Keratinocyte (primary cell): Measurements from ENCODE around the gene RBBP4. TPM values are rescaled to one million over a fixed set of nuclear protein-coding genes. Genes with fewer than 3 reads are reported as not detected.

ENCODE experiments used
- DNase-seq: peaks from one replicate; pipeline ENCODE4 v3.0.0-alpha.2; 2011; ENCODE audit warnings: low read depth, missing footprints, low spot score
- FAIRE-seq: peaks from 2 replicates; lab custom pipeline; 2011; peaks lifted over from hg19 to GRCh38; lab: Jason Lieb, UNC
- H2AFZ ChIP-seq: 2 replicates; pipeline ENCODE4 v1.6.0; 2012; ENCODE audit warnings: low read length, control low read depth, inconsistent platforms; ENCODE audit not compliant: control insufficient read depth
- H3K27ac ChIP-seq: 2 replicates; pipeline ENCODE4 v1.5.1; 2011; ENCODE audit warnings: low read length; ENCODE audit not compliant: control insufficient read depth, insufficient read depth
- H3K27me3 ChIP-seq: 3 replicates; pipeline ENCODE4 v1.6.0; 2011; ENCODE audit warnings: low read length; ENCODE audit not compliant: control insufficient read depth, insufficient read depth; ENCODE audit errors: extremely low read depth
- H3K36me3 ChIP-seq, 2 experiments: 2 replicates in 1 of 2; 3 replicates in 1 of 2; pipeline ENCODE4 v1.5.1; 2011; ENCODE audit warnings: low read length in 2 of 2, mild to moderate bottlenecking in 1 of 2; ENCODE audit not compliant: control insufficient read depth in 2 of 2, insufficient read depth in 2 of 2; ENCODE audit errors: extremely low read depth in 1 of 2
- H3K4me1 ChIP-seq: 3 replicates; pipeline ENCODE4 v1.5.1; 2011; ENCODE audit warnings: low read length; ENCODE audit not compliant: control insufficient read depth, insufficient read depth; ENCODE audit errors: extremely low read depth
- H3K4me2 ChIP-seq: 3 replicates; pipeline ENCODE4 v1.6.0; 2011; ENCODE audit warnings: low read depth, low read length; ENCODE audit not compliant: control insufficient read depth, insufficient read depth; ENCODE audit errors: extremely low read depth
- H3K4me3 ChIP-seq, 3 experiments: fragments of 200-600 bp in 1 of 3; sonication (generic) in 1 of 3; 2 replicates in 2 of 3; 3 replicates in 1 of 3; pipeline ENCODE4 v1.5.1; 2011 to 2016; ENCODE audit warnings: low read length in 3 of 3, mild to moderate bottlenecking in 3 of 3, control low read depth in 2 of 3, inconsistent platforms in 1 of 3, low read depth in 1 of 3, mixed read lengths in 1 of 3, mixed run types in 1 of 3, moderate library complexity in 1 of 3; ENCODE audit not compliant: control insufficient read depth in 2 of 3, insufficient read depth in 2 of 3; ENCODE audit errors: extremely low read depth in 1 of 3
- H3K79me2 ChIP-seq: 2 replicates; pipeline ENCODE4 v1.6.0; 2012; ENCODE audit warnings: low read length; ENCODE audit not compliant: control insufficient read depth, insufficient read depth
- H3K9ac ChIP-seq: 3 replicates; pipeline ENCODE4 v1.6.0; 2011; ENCODE audit warnings: low read length; ENCODE audit not compliant: control insufficient read depth, insufficient read depth; ENCODE audit errors: extremely low read depth
- H3K9me1 ChIP-seq: 3 replicates; pipeline ENCODE4 v1.6.0; 2011; ENCODE audit warnings: low read length; ENCODE audit not compliant: control insufficient read depth, insufficient read depth; ENCODE audit errors: extremely low read depth
- H3K9me3 ChIP-seq: 2 replicates; pipeline ENCODE4 v1.5.1; 2012; ENCODE audit warnings: low read depth, low read length; ENCODE audit not compliant: control insufficient read depth
- H4K20me1 ChIP-seq: 3 replicates; pipeline ENCODE4 v1.6.0; 2011; ENCODE audit warnings: low read length; ENCODE audit not compliant: control insufficient read depth, insufficient read depth; ENCODE audit errors: extremely low read depth
- CTCF ChIP-seq, 3 experiments: IDR thresholded peaks in 1 of 3; conservative IDR thresholded peaks in 1 of 3; optimal IDR thresholded peaks in 1 of 3; 2 replicates in 2 of 3; 3 replicates in 1 of 3; pipeline versions ENCODE3 to v1.5.1; 2011; ENCODE audit warnings: low read length in 3 of 3, mild to moderate bottlenecking in 3 of 3, moderate library complexity in 2 of 3, control low read depth in 1 of 3, inconsistent platforms in 1 of 3; ENCODE audit not compliant: insufficient read depth in 2 of 3; ENCODE audit errors: extremely low read depth in 1 of 3
- EZH2 ChIP-seq: IDR thresholded peaks from one replicate; pipeline ENCODE4 v1.6.1; 2012; ENCODE audit warnings: inconsistent platforms, mild to moderate bottlenecking, low read length, moderate library complexity
- dilution Hi-C: fragments of 300-500 bp; cut with MboI; formaldehyde crosslinking; loops from one replicate; pipeline ENCODE4 v1.7.0; 2020; ENCODE audit warnings: low sequenced_read_pairs; ENCODE audit not compliant: extremely low pct_ligation_motif_present
- polyA plus RNA-seq, 5 experiments: library from polyadenylated mRNA; depleted of rRNA in 3 of 5; stranded (reverse) in 3 of 5; stranded (forward) in 1 of 5; unstranded in 1 of 5; fragments of >200 nt; gene quantifications; 1 replicate in 1 of 5; 2 replicates in 3 of 5; 3 replicates in 1 of 5; pipeline versions ENCODE4 v1.2.1 to v1.2.3, GENCODE V29; 2011 to 2012; ENCODE audit warnings: missing spikeins in 2 of 5, low read depth in 1 of 5, low replicate concordance in 1 of 5

The RBBP4 gene
- polyA plus RNA-seq, 1 donor (not counting 4 experiments of a cell fraction or from before 2014, with no cell fraction given): 61.5 TPM

GRCh38 chr1:32681509-32681908 lies 30.5 kb downstream of the RBBP4 start:
- no peak overlapping the region for H3K27ac ChIP-seq
- no peak for FAIRE-seq

GRCh38 chr1:32681999-32682398 lies 31.0 kb downstream of the RBBP4 start:
- dilution Hi-C loops: no loop called here

More at GRCh38 chr1:32681509-32681908, 30.5 kb downstream of the RBBP4 start:
- H3K9ac ChIP-seq: no peak overlapping the region
- H3K9me1 ChIP-seq: no peaks in the 10 kb centered on the region
- dilution Hi-C loops: no loop called here
- H3K27me3 ChIP-seq: no peaks in the 10 kb centered on the region
- peaks cover 22 to 32% of the 10 kb centered on the region in 2 experiments for H3K36me3 ChIP-seq
- no peaks in the 10 kb centered on the region for H3K4me1 ChIP-seq
- TF ChIP-seq CTCF (optimal IDR thresholded peaks at IDR 0.05 in 1 of 3, IDR thresholded peaks at IDR 0.05 in 1 of 3, conservative IDR thresholded peaks at IDR 0.05 in 1 of 3; ENCODE audit: extremely low read depth in 1 of 3, insufficient read depth in 2 of 3, low read length in 3 of 3) (no peak), EZH2 (no peak)
- no peaks in the 10 kb centered on the region for H4K20me1 ChIP-seq
- no peak overlapping the region for H2AFZ ChIP-seq
- no peaks in the 10 kb centered on the region for H3K79me2 ChIP-seq
- no peaks in the 10 kb centered on the region for H3K9me3 ChIP-seq
- no peak for DNase-seq
- H3K4me3 ChIP-seq: no peak overlapping the region
- H3K4me2 ChIP-seq: no peak overlapping the region

More at GRCh38 chr1:32681999-32682398, 31.0 kb downstream of the RBBP4 start:
- Histone ChIP-seq H3K9me3 (no peaks in the 10 kb centered on the region), H3K27ac (no peak overlapping the region), H3K27me3 (no peaks in the 10 kb centered on the region), H3K4me2 (no peak overlapping the region), H3K79me2 (no peaks in the 10 kb centered on the region), H3K36me3 (peaks cover 24 to 31% of the 10 kb centered on the region in 2 experiments), H4K20me1 (no peaks in the 10 kb centered on the region), H3K4me1 (no peaks in the 10 kb centered on the region), H3K4me3 (no peak overlapping the region), H2AFZ (no peak overlapping the region), H3K9ac (no peak overlapping the region), H3K9me1 (no peaks in the 10 kb centered on the region)
- no peak for DNase-seq
- no peak for FAIRE-seq
- no peak for TF ChIP-seq EZH2
- TF ChIP-seq CTCF (optimal IDR thresholded peaks at IDR 0.05 in 1 of 3, IDR thresholded peaks at IDR 0.05 in 1 of 3, conservative IDR thresholded peaks at IDR 0.05 in 1 of 3; ENCODE audit: extremely low read depth in 1 of 3, insufficient read depth in 2 of 3, low read length in 3 of 3): no peak
